Stimulated activated CD4-positive, alpha-beta T cell treated with anti-CD3 and anti-CD28 coated beads, Interleukin-1b, Interleukin-23, amount 100 ng/mL, for 24 hours (primary cell): ENCODE results near the gene ASCL3.
"Not testable (repeated sequence)": the region's sequence is repeated elsewhere in the genome, so short reads cannot be mapped to it uniquely, and the experiment has no call there.

Experiments
- DNase-seq, 4 experiments: peaks; one replicate each; pipeline ENCODE4 v3.0.0-alpha.2; 2020; ENCODE audit warnings: low read depth in 4 of 4, low spot score in 1 of 4

ASCL3 gene

GRCh38 chr11:8942518-8943066 is at the start of gene ASCL3:
Gene ASCL3 (minus strand): TSS chr11:8943016. CDS start chr11:8938161, 4,855 bp downstream.
- no peak for DNase-seq

GRCh38 chr11:8989453-8989852 is 46.6 kb upstream of the ASCL3 start:
- DNase-seq = no peak

- no peak for DNase-seq
Observed at GRCh38 chr11:8988329-8989234, 45.8 kb upstream of the ASCL3 start.

- DNase-seq = no peak
Observed at GRCh38 chr11:8987446-8987845, 44.6 kb upstream of the ASCL3 start.

- not testable (repeated sequence) for DNase-seq
Observed at GRCh38 chr11:8986772-8987171, 44.0 kb upstream of the ASCL3 start.

- DNase-seq = no peak
Observed at GRCh38 chr11:8985462-8985861, 42.6 kb upstream of the ASCL3 start.

GRCh38 chr11:8983552-8983951 is 40.7 kb upstream of the ASCL3 start:
- DNase-seq = no peak

GRCh38 chr11:8980485-8980884 is 37.7 kb upstream of the ASCL3 start:
- no peak for DNase-seq

- DNase-seq = not testable (repeated sequence)
Observed at GRCh38 chr11:8979365-8979764, 36.5 kb upstream of the ASCL3 start.

GRCh38 chr11:8973121-8973520 is 30.3 kb upstream of the ASCL3 start:
- DNase-seq = no peak

- no peak for DNase-seq
Observed at GRCh38 chr11:8971924-8972316, 29.1 kb upstream of the ASCL3 start.

- DNase-seq = no peak
Observed at GRCh38 chr11:8971196-8971923, 28.5 kb upstream of the ASCL3 start.

- DNase-seq = no peak
Observed at GRCh38 chr11:8967184-8967583, 24.4 kb upstream of the ASCL3 start.

- peak; percentile 50 to 81 (median 70) for DNase-seq
Observed at GRCh38 chr11:8964324-8965320, 21.8 kb upstream of the ASCL3 start, which contains the start of gene TMEM9B. Gene TMEM9B (minus strand): TSS chr11:8964442. CDS start chr11:8964313, 129 bp downstream.

GRCh38 chr11:8963569-8964323 is 20.9 kb upstream of the ASCL3 start:
- DNase-seq = peak; percentile 57 to 73 (median 64)

- no peak for DNase-seq
Observed at GRCh38 chr11:8962841-8963240, 20.0 kb upstream of the ASCL3 start.

GRCh38 chr11:8961401-8961800 is 18.6 kb upstream of the ASCL3 start:
- no peak for DNase-seq

GRCh38 chr11:8959546-8960166 is 16.8 kb upstream of the ASCL3 start:
- no peak for DNase-seq

- DNase-seq = no peak
Observed at GRCh38 chr11:8956860-8957259, 14.0 kb upstream of the ASCL3 start.
